Measurements from ENCODE around the gene DPP9.

DNA sequence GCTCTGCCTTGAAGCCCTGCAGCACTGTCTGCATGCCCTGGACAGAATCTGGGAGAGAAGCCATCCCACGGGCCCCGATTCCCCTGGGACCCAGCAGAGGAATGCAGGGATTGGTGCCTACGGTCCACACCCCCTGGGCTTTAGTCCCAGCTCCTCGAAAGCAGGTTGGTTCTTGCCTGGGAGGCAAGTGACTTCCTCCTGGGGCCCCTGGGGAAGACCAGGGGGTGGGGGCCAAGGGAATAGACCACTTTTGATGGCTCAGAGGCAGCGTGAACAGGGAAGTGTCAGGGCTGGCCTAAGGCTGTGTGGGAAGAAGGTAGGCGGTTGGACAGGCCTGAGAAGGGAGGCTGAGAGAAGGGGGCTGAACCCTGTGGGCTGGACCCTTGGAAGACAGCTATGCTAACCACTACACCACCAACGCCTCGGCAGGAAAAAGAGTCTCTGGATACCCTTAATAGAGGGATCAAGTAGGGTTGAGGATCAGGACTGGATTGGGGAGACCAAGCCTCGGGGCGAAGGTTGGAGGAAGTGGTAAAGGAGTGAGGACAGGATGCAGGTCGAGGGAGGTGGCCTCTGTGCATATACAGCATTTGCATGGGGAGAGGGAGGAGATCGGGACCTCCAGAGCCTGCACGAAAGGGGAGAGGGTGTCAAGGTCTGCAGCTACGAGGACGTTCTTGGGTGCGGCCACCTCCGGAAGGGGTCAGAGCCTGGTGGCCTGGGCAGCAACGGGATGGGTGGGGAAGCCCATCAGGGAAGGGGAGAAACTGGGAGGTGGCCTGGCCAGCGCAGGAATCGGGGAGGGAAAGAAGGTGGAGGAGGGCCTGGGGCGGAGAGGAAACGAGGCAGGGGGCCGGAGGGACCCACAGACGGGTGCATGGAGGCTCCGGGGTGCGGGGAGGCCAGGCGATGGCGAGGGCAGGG, 709 bp downstream of the DPP9 start:
- TF ChIP-seq, protein P1, sequence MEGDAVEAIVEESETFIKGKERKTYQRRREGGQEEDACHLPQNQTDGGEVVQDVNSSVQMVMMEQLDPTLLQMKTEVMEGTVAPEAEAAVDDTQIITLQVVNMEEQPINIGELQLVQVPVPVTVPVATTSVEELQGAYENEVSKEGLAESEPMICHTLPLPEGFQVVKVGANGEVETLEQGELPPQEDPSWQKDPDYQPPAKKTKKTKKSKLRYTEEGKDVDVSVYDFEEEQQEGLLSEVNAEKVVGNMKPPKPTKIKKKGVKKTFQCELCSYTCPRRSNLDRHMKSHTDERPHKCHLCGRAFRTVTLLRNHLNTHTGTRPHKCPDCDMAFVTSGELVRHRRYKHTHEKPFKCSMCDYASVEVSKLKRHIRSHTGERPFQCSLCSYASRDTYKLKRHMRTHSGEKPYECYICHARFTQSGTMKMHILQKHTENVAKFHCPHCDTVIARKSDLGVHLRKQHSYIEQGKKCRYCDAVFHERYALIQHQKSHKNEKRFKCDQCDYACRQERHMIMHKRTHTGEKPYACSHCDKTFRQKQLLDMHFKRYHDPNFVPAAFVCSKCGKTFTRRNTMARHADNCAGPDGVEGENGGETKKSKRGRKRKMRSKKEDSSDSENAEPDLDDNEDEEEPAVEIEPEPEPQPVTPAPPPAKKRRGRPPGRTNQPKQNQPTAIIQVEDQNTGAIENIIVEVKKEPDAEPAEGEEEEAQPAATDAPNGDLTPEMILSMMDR (conservative IDR thresholded peaks at IDR 0.05; ENCODE audit: low read depth, low read length) = no peak
- TF ChIP-seq RAD21 (IDR thresholded peaks at IDR 0.05; ENCODE audit: low read length) = no peak
- no peak for TF ChIP-seq MAFK (IDR thresholded peaks at IDR 0.05; ENCODE audit: low read depth, low read length)
- TF ChIP-seq RCOR1 (IDR thresholded peaks at IDR 0.05; ENCODE audit: insufficient replicate concordance, low read length) = no peak
- TF ChIP-seq POLR2A (IDR thresholded peaks at IDR 0.05; ENCODE audit: low read depth, low read length) = no peak
- no peak for TF ChIP-seq RFX5 (IDR thresholded peaks at IDR 0.05; ENCODE audit: low read depth, low read length)
- TF ChIP-seq, protein P2, sequence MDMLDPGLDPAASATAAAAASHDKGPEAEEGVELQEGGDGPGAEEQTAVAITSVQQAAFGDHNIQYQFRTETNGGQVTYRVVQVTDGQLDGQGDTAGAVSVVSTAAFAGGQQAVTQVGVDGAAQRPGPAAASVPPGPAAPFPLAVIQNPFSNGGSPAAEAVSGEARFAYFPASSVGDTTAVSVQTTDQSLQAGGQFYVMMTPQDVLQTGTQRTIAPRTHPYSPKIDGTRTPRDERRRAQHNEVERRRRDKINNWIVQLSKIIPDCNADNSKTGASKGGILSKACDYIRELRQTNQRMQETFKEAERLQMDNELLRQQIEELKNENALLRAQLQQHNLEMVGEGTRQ (IDR thresholded peaks at IDR 0.05; ENCODE audit: low read depth, low read length) = no peak
- TF ChIP-seq CHD1 (IDR thresholded peaks at IDR 0.05; ENCODE audit: low read depth, low read length) = no peak
- no peak for TF ChIP-seq MXI1 (IDR thresholded peaks at IDR 0.05; ENCODE audit: borderline replicate concordance, low read depth, low read length)

Data from IMR-90 (cell line).